Epithelial cell of esophagus (primary cell): Measurements from ENCODE around the gene EFEMP1.

Experiments
- DNase-seq: peaks from one replicate; pipeline ENCODE4 v3.0.0; 2010; ENCODE audit warnings: low read depth
- H3K4me3 ChIP-seq: 2 replicates; pipeline ENCODE4 v1.5.1; 2011; ENCODE audit warnings: mild to moderate bottlenecking, low read length, control low read depth
- CTCF ChIP-seq: IDR thresholded peaks from 2 replicates; pipeline ENCODE4 v1.5.1; 2011; ENCODE audit warnings: low read depth, mild to moderate bottlenecking, low read length, control low read depth, inconsistent platforms; ENCODE audit not compliant: insufficient read depth; ENCODE audit errors: missing control alignments

EFEMP1 gene

DNA sequence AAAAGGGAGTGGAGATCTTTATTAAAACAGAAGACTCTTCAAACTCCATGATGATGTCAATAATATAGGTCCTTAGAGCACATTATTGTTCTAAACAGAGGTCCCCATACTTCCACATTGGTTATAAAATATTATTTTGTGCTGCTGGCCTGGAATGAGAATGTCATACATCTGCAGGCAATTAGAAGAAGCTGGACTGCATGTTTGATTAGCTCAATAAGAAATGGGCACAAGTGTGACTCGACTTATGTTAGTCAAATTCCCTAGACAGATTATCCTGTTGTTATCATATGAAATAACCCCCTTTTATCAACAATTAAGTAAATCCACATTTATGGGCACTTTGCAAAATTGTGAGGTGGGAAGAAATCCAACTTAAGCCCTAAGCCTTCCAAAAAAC is 8.8 kb downstream of the EFEMP1 start:
- no peak overlapping the region for H3K4me3 ChIP-seq
- no peak for TF ChIP-seq CTCF
- no peak for DNase-seq

GRCh38 chr2:55912926-55913325 is 10.7 kb downstream of the EFEMP1 start:
- TF ChIP-seq CTCF, result no peak
- DNase-seq, result no peak
- H3K4me3 ChIP-seq, result no peak overlapping the region

DNA sequence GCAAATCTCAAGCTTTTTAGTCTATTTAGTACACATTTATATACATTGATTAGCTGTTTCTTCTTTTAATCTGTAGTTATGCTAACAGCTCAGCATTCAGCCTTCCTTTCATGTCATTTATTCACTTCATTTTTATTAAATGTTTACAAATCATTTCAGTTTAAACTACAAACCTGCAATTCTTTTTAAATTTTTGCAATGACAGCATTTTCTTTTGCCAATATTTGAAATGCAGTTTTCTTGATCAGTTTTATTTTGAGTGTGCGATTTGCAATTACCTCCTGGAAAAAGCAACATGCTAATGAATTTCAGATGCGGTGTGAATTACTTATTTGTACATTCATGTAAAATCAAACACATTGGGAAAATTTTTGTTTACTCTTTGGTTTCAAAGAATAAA is 13.5 kb downstream of the EFEMP1 start:
- DNase-seq, result no peak
- no peak overlapping the region for H3K4me3 ChIP-seq
- no peak for TF ChIP-seq CTCF

DNA sequence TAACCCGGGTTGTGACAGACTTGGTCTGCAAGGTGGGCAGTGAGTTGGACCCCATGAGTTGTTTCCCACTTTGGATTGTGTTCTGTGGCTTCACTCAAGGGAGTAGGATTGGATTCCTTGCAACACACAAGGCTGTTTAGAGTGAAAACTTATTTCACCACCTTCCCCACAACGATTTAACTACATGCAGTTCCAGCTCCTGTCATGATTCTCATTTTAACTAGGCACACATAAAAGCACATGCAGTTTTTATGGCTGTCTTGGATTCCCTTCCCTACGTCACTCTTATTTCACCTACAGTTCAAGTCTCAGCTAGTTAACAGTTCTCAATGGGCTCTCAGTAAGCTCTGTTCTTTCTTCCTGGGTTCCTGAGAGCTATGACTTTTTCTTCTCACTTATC is 15.9 kb downstream of the EFEMP1 start:
- no peak overlapping the region for H3K4me3 ChIP-seq
- no peak for TF ChIP-seq CTCF
- DNase-seq, result no peak

DNA sequence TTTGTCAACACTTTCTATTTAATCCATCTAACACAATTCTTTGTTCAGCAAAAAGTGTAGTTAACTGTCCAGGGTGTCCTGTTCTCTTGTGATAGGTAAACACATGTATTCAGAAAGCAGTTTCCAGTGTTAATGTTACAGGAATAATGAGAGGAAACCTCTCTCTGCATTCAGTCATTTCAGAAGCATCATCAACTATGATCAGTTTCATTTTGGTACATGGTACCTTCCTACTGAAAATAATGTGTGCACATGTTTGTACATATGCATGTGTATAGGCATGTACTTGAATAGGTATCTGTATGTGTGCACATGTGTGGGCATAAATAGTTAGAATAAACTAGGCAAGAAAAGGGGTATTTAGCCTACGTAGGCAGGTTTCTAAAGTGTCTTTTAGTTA is 16.6 kb downstream of the EFEMP1 start:
- no peak overlapping the region for H3K4me3 ChIP-seq
- DNase-seq, result no peak
- no peak for TF ChIP-seq CTCF

DNA sequence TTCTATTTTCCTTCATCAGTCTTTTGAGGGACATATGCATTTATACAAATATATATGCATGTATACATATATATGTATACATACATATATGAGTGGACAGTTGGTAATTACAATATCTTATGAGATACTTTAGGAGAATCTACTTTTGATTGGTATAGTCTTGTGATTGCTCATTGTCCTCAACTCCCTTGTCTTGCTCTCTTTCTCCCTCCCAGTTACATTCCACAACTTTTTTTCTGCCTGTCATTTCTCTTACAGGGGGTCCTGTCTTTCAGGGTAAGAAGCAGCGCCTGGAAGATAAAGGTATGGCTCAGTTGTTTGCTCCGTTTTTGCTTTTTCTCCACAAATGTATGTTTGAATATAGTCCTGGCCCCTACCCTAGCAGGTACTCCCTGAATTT is 19.9 kb downstream of the EFEMP1 start:
- DNase-seq, result no peak
- no peak for TF ChIP-seq CTCF
- H3K4me3 ChIP-seq, result no peak overlapping the region

- H3K4me3 ChIP-seq, result no peak overlapping the region
- no peak for TF ChIP-seq CTCF
- no peak for DNase-seq
These were observed 20.6 kb downstream of the EFEMP1 start for GRCh38 chr2:55902971-55903370.
